ENCODE data around the gene KANSL1. TPM values are rescaled to one million over a fixed set of nuclear protein-coding genes. Genes with fewer than 3 reads are reported as not detected.
A peak's percentile ranks its signal among the peaks of the same experiment; 100 is the strongest.

The KANSL1 gene
- total RNA-seq, 2 experiments from 2014 or later = 132 to 140 TPM

DNA sequence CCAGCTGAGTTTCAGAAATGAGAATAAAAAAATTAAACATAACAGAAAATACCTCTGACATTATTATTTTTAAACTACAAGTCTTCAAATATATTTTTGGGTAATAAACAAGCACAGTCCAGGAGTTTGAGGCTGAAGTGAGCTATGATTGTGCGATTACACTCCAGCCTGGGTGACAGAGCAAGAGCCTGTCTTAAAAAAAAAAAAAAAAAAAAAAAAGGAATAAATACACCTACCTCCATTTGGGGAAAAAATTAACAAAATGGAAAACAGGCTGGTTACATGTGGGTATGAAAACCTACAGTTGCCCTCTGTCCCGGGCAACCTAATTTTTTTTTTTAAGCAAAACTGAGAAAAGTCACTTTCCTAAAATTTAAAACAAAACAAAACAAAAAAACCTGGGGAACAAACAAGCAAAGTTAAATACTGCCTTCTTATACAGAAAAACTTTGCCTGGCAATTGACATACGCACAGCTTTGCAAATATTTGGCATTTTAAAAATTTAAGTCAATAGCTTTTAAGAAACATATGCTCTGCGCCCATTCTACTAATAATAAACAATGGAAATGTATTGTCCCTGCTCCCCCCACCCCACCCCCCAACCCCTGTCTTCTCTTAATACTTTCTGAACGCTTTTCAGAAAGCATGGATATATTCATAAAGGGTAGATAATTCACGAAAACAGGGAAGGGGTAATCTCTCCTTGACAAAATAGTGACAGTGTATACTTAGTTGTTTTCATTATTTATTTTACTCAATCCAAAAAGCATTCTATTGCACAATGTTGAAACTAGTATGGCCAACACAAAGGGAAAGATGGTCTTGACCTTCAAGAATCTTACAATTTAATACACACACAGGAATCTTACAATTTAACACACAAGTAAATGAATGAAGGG, 112.9 kb downstream of the KANSL1 start:
- POLR2A ChIA-PET = no interaction called here
- ATAC-seq (ENCODE audit: low read depth) (no peak), DNase-seq (no peak)
- no peaks in the 10 kb centered on the region for H3K27me3 Mint-ChIP-seq
- H3K4me3 Mint-ChIP-seq = no peak overlapping the region
- peaks cover 41% of the 10 kb centered on the region for H3K36me3 Mint-ChIP-seq
- H3K9me3 Mint-ChIP-seq = no peaks in the 10 kb centered on the region
- H3K4me1 Mint-ChIP-seq = peaks cover 11% of the 10 kb centered on the region
- no peak overlapping the region for H3K27ac Mint-ChIP-seq

DNA sequence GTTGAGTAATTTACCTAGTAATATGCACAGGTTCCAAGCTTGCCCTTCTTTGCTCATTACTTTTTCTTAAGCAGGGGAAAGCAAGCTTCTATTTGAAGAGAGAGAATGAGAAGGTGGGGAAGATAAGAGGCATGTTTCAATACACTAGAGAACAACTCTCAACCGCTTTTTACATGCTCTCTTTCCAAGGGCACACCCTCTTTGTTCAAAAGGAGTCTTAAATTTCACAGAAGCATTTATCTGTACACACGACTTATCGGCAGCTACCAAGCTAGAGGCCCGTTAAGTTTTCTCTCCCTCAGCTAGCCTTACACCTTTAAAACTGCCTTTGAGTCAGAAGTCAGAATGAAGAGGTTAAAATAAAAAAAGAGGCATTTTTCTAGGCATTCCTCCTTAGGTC, 114.6 kb downstream of the KANSL1 start:
- POLR2A ChIA-PET = no interaction called here
- DNase-seq = no peak
- no peaks in the 10 kb centered on the region for H3K9me3 Mint-ChIP-seq
- H3K36me3 Mint-ChIP-seq = peaks cover 37% of the 10 kb centered on the region
- no peak overlapping the region for H3K27ac Mint-ChIP-seq
- no peaks in the 10 kb centered on the region for H3K27me3 Mint-ChIP-seq
- no peak overlapping the region for H3K4me3 Mint-ChIP-seq
- peaks cover 10% of the 10 kb centered on the region for H3K4me1 Mint-ChIP-seq
- no peak for ATAC-seq (ENCODE audit: low read depth)

DNA sequence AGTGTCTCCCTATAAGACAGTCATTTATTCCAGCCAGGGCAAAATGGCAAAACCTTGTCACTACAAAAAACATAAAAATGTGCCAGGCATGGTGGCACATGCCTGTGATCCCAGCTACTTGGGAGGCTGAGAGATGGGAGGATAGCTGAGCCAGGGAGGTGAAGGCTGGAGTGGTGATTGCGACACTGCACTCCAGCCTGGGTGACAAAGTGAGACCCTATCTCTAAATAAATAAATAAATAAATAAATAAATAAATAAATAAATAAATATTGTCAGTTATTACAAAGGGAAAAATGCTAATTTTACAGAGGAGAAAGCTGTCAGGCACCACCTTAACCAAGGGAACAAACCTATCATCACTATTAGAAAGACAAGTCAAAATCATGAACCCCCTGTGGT, 118.7 kb downstream of the KANSL1 start:
- H3K27me3 Mint-ChIP-seq = no peaks in the 10 kb centered on the region
- POLR2A ChIA-PET = no interaction called here
- no peaks in the 10 kb centered on the region for H3K4me1 Mint-ChIP-seq
- H3K36me3 Mint-ChIP-seq = peaks cover 25% of the 10 kb centered on the region
- ATAC-seq (ENCODE audit: low read depth) = no peak
- DNase-seq = no peak
- no peak overlapping the region for H3K27ac Mint-ChIP-seq
- no peaks in the 10 kb centered on the region for H3K9me3 Mint-ChIP-seq
- no peak overlapping the region for H3K4me3 Mint-ChIP-seq

DNA sequence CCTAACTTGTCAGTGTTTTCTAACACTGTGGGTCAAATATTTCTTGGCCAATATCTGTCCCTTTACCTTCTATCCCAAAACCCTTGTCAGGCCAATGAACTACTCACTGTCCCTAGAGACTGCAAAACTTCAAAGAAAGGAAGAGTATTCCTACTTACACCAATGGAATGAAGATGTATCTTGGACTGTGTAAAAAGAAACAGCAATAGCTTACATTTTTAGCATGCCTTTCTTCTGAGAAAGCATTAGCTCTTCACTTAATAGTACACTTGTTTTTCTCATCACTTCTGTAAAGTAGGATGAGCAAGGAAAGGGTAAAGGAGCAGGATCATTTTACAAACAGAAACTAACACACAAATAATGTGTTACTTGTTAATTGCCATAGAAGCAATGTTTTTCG, 120.2 kb downstream of the KANSL1 start:
- Mint-ChIP-seq H3K27ac (no peak overlapping the region), H3K36me3 (peaks cover 15% of the 10 kb centered on the region), H3K4me1 (peaks cover 1% of the 10 kb centered on the region), H3K4me3 (no peak overlapping the region), H3K27me3 (no peaks in the 10 kb centered on the region), H3K9me3 (no peaks in the 10 kb centered on the region)
- POLR2A ChIA-PET = no interaction called here
- no peak for DNase-seq
- ATAC-seq (ENCODE audit: low read depth) = no peak

DNA sequence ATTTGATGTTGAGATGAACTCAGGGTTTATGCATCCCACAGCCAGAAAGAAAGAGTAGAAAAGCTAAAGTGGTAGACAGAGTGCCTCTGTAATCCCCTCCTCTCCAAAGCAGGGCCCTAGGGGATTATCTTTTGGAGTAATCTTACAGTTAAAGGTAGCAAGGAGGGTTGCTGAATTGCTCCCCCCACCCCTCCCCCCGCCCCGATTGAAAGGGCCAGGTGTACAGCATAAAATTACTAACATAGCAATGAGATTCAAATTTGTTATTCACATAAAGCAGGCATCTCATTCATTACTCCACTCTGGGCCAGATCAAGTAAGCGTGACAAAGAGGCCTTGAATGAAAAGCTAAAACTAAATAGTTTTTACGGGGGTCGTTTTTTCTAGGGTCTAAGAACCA, 121.4 kb downstream of the KANSL1 start:
- peaks cover 1% of the 10 kb centered on the region for H3K4me1 Mint-ChIP-seq

DNA sequence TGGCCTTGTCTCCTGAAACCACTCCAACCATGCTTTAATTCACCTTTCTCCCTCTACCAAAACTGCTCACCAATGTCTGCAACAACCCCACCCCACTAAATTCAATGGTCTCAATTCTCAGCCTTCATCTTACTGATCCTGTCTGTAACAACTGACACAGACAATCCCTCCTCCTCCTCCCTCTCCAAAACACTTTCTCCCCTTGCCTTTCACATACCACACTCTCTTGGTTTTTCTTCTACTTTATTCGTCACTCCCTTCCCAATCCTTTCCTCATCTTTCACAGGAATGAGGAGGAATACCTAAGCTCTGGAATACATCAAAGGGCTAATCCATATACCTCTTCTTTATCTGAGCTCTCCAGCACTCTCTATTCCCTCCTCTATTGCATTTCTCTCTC, 128.8 kb downstream of the KANSL1 start:
- no peaks in the 10 kb centered on the region for H3K27me3 Mint-ChIP-seq
- POLR2A ChIA-PET = no interaction called here
- peaks cover 2% of the 10 kb centered on the region for H3K4me1 Mint-ChIP-seq
- ATAC-seq (ENCODE audit: low read depth) (no peak), DNase-seq (no peak)
- peaks cover 23% of the 10 kb centered on the region for H3K36me3 Mint-ChIP-seq
- no peaks in the 10 kb centered on the region for H3K9me3 Mint-ChIP-seq
- H3K4me3 Mint-ChIP-seq = no peak overlapping the region
- no peak overlapping the region for H3K27ac Mint-ChIP-seq

More for the DNA sequence above, 121.4 kb downstream of the KANSL1 start:
- H3K9me3 Mint-ChIP-seq = no peaks in the 10 kb centered on the region
- no peaks in the 10 kb centered on the region for H3K27me3 Mint-ChIP-seq
- no peak for ATAC-seq (ENCODE audit: low read depth)
- DNase-seq = no peak
- POLR2A ChIA-PET = no interaction called here
- H3K36me3 Mint-ChIP-seq = peaks cover 14% of the 10 kb centered on the region
- no peak overlapping the region for H3K4me3 Mint-ChIP-seq
- no peak overlapping the region for H3K27ac Mint-ChIP-seq

DNA sequence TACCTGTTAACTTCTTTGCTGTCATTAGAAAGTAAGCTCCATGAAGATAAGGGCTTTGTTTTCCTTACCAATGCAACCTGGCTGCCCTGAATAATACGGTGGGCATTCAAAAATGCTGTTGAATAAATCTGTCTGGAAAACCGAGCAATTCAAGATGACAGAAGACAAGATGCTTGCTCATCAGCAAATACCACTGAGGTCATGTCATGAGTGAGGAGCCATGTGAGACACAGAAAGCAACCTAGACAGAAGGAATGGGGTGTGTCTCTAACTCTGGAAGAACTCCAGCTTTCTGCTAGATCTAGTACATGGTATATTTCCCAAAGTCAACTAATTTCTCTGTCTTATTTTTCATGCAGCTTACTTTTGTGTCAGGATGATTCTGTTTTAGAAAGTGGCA, 130.0 kb downstream of the KANSL1 start:
- H3K9me3 Mint-ChIP-seq = no peaks in the 10 kb centered on the region
- H3K4me3 Mint-ChIP-seq = no peak overlapping the region
- peaks cover 5% of the 10 kb centered on the region for H3K4me1 Mint-ChIP-seq
- POLR2A ChIA-PET = no interaction called here
- no peak for ATAC-seq (ENCODE audit: low read depth)
- peaks cover 27% of the 10 kb centered on the region for H3K36me3 Mint-ChIP-seq
- DNase-seq = no peak
- H3K27me3 Mint-ChIP-seq = no peaks in the 10 kb centered on the region
- H3K27ac Mint-ChIP-seq = no peak overlapping the region

DNA sequence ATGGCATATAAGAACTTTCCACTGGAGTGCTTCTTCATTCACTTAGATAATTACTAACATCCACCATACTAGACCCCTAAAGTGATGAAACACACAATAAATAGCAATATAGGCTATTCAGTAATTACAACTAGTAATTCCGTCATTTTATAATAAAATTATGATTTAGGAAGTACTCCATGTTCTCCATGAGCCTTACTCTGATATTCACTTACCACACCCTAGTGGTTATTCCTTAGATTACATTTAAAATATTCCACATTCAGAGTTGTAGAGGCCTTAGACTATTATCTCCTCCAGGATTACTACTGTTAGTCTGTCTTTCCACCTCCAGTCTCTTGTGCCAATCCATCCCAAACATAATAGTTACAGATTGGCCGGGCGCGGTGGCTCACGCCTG, 131.8 kb downstream of the KANSL1 start:
- Mint-ChIP-seq H3K4me3 (no peak overlapping the region), H3K36me3 (peaks cover 18% of the 10 kb centered on the region), H3K27me3 (no peaks in the 10 kb centered on the region), H3K4me1 (peaks cover 9% of the 10 kb centered on the region), H3K9me3 (no peaks in the 10 kb centered on the region), H3K27ac (no peak overlapping the region)
- ATAC-seq (ENCODE audit: low read depth) (no peak), DNase-seq (no peak)
- POLR2A ChIA-PET = no interaction called here

DNA sequence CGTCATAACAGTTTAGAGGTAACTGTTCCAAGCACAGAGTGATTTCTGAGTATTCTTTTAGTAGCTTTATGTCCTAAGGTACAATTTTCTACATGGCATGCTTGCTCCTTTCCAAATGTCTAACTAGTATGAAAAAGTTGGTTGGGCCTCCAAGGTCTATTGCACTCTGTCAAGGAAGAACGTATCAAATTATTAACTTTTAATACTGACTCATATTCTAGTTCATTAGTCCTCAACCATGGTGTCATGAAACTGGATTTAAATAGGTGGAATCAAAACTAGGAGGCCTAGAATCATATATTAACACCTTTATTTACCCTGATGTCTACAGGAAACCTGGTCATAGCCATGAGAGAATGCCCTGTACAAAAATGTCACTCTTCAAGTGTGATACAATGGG, 132.8 kb downstream of the KANSL1 start:
- no peak overlapping the region for H3K27ac Mint-ChIP-seq
- no peak for ATAC-seq (ENCODE audit: low read depth)
- no peak overlapping the region for H3K4me3 Mint-ChIP-seq
- POLR2A ChIA-PET = no interaction called here
- peaks cover 9% of the 10 kb centered on the region for H3K4me1 Mint-ChIP-seq
- no peaks in the 10 kb centered on the region for H3K9me3 Mint-ChIP-seq
- H3K27me3 Mint-ChIP-seq = no peaks in the 10 kb centered on the region
- H3K36me3 Mint-ChIP-seq = peaks cover 13% of the 10 kb centered on the region
- no peak for DNase-seq

DNA sequence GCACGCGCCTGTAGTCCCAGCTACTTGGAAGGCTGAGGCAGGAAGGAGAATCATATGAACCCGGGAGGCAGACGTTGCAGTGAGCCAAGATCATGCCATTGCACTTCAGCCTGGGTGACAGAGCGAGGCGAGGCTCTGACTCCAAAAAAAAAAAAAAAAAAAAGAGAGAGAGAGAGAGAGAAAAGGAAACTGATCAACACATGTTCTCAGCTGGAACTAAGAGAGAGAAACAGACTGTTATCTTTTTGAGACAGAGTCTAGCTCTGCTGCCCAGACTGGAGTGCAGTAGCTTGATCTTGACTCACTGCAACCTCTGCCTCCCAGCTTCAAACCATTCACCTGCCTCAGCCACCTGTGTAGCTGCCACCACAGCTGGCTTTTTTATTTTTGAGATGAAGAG, 133.7 kb downstream of the KANSL1 start:
- POLR2A ChIA-PET = no interaction called here
- no peak for DNase-seq
- no peak for ATAC-seq (ENCODE audit: low read depth)
- Mint-ChIP-seq H3K4me3 (no peak overlapping the region), H3K9me3 (no peaks in the 10 kb centered on the region), H3K36me3 (peaks cover 16% of the 10 kb centered on the region), H3K27ac (no peak overlapping the region), H3K4me1 (peaks cover 9% of the 10 kb centered on the region), H3K27me3 (no peaks in the 10 kb centered on the region)

DNA sequence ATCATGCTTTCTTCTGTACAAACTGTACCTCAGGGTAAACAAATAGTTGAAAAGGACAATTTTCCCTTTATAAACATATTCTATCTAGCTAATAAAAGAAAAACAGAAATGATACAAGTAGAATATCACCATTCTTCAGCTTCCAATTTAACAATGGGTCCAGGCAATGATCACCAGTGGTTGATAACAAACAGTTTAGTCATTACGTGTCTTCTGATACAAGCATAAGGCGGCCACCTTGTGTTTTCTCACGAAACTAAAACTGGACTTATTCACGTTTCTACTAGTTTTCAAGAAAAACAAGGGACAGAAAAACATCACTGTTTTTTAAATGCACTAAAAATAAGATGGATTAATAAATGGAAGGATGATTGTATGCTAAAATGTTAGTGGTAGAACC, 135.9 kb downstream of the KANSL1 start:
- no peak overlapping the region for H3K4me3 Mint-ChIP-seq
- H3K36me3 Mint-ChIP-seq = peaks cover 21% of the 10 kb centered on the region
- H3K4me1 Mint-ChIP-seq = peaks cover 15% of the 10 kb centered on the region

DNA sequence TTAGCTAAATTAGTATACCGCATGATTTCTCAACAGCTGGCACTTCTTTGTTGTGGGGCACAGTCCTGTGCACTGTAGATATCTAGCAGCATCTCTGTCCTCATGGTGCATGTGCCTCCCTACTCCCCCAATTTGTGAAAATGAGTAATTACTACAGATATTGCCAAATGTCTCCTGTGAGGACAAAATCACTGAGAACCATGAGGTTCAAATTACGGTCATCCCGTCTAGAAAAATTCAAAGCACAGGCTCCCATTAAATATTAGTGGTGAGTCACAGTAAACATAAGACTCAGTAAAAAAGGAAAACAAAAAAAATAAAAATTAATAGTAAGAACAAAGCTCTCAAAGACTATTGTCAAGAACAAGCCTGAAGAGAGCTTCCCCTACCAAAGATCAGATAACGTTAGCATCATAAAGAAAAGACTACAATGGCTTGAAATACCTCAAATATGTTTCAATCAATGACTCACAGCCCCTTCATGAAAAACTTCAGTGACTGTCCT, 136.4 kb downstream of the KANSL1 start:
- Mint-ChIP-seq H3K9me3 (peaks cover 2% of the 10 kb centered on the region), H3K27me3 (no peaks in the 10 kb centered on the region), H3K27ac (no peak overlapping the region), H3K4me3 (no peak overlapping the region), H3K4me1 (peaks cover 18% of the 10 kb centered on the region), H3K36me3 (peaks cover 21% of the 10 kb centered on the region)
- DNase-seq (no peak), ATAC-seq (ENCODE audit: low read depth) (no peak)
- POLR2A ChIA-PET = no interaction called here

More for the DNA sequence above, 135.9 kb downstream of the KANSL1 start:
- ATAC-seq (ENCODE audit: low read depth) = no peak
- no peak overlapping the region for H3K27ac Mint-ChIP-seq
- DNase-seq = no peak
- H3K27me3 Mint-ChIP-seq = no peaks in the 10 kb centered on the region
- POLR2A ChIA-PET = no interaction called here
- H3K9me3 Mint-ChIP-seq = peaks cover 2% of the 10 kb centered on the region

DNA sequence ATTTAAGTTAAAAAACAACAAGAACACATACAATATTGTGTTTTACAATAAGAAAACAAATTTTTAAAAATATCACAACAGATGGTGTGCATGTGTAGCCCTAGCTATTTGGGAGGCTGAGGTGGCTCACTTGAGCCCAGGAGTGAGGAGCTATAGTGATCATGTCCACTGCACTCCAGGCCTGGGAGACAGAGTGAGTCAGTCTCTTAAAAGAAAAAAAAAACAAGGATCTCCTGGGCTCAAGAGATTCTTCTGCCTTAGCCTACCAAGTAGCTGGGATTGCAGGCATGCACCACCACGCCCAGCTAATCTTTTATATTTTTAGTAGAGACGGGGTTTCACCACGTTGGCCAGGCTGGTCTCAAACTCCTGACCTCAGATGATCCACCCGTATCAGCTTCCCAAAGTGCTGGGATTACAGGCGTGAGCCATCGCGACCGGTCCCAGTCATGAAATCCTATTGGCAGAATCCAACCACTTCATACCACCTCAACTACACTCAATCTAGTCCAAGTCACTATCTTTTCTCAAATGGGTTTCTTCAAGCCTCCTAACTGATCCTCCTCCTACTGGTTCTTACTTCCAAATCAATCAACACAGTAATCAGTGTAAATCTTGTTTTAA, 139.2 kb downstream of the KANSL1 start:
- Mint-ChIP-seq H3K36me3 (peaks cover 30% of the 10 kb centered on the region), H3K4me3 (no peak overlapping the region), H3K27me3 (no peaks in the 10 kb centered on the region), H3K27ac (peak overlapping the region; percentile 32), H3K4me1 (peaks cover 17% of the 10 kb centered on the region), H3K9me3 (peaks cover 2% of the 10 kb centered on the region)
- ATAC-seq (ENCODE audit: low read depth) (no peak), DNase-seq (no peak)
- POLR2A ChIA-PET = no interaction called here

DNA sequence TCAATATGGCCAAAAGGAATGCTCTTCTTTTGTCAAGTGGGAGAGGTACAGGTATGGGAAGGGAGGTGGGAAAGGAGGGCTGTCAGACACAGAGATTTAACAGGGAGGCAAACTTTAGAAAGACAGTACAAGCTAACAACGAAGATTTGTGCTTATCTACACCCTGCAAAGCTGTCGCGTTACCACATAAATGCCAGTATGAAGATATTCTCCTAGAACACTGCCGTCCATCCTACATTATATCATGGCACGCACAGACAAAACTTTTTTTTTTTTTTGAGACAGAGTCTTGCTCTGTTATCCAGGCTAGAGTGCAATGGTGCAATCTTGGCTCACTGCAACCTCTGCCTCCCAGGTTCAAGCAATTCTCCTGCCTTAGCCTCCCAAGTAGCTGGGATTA, 143.6 kb downstream of the KANSL1 start:
- Mint-ChIP-seq H3K4me3 (no peak overlapping the region), H3K36me3 (peaks cover 43% of the 10 kb centered on the region), H3K27me3 (no peaks in the 10 kb centered on the region), H3K4me1 (peaks cover 16% of the 10 kb centered on the region), H3K9me3 (peaks cover 2% of the 10 kb centered on the region), H3K27ac (no peak overlapping the region)
- POLR2A ChIA-PET = no interaction called here
- DNase-seq (no peak), ATAC-seq (ENCODE audit: low read depth) (no peak)

Measured in activated naive CD8-positive, alpha-beta T cell treated with anti-CD3 and anti-CD28 coated beads, Interleukin-2, amount 10 ng/mL, durations not matched to agents 7 days and 5 days (primary cell).